GM18511 (cell line): ENCODE results near the gene AUNIP.

Source experiments
- ATAC-seq: cut with Tn5 transposase; IDR thresholded peaks from one replicate; pipeline ENCODE4 v1.9.1; 2021; ENCODE audit warnings: mild to moderate bottlenecking, moderate library complexity; ENCODE audit not compliant: unreplicated experiment

AUNIP gene, protein sequence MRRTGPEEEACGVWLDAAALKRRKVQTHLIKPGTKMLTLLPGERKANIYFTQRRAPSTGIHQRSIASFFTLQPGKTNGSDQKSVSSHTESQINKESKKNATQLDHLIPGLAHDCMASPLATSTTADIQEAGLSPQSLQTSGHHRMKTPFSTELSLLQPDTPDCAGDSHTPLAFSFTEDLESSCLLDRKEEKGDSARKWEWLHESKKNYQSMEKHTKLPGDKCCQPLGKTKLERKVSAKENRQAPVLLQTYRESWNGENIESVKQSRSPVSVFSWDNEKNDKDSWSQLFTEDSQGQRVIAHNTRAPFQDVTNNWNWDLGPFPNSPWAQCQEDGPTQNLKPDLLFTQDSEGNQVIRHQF

DNA sequence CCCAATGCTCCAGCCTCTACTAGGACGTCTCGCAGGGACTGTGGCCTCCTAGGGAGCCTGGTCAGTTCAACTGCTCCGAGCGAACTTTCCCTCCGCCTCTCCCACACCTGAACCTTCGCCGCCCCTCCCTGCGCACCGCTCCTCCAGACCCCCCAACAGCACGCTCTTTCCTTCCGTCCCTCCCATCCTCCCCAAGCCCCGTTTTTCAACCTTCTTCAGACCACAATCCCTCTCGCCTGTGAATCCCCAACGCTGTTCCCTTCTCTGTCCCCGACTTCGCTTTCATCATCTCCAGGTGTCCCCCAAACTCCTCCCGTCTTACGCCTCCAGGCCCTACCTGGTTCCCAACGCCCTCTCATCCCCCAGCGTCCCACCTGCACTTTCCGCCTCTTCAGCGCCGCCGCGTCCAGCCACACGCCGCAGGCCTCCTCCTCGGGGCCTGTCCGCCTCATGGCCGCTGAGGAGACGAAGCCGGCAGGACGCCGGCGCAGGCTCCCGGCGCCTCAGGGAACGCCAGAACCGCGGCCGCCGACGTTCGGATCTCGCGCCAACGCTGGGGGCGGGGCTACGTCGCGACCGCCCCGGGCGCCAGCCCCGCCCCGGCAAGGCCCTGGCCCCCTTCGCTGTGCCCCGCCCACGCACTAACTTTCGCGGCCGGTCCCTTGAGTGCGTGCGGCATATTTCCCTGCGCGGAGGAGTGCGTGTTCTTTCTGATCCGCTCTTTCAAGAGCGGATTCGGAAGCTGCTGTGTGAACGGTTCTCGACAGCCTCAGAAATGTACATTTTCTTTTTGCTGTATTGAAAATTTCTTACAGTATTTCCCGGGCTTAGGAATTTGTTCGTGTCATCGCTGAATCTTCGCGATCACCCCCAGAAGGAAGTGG lies at the start of gene AUNIP:
Gene AUNIP (minus strand): TSS at position 552 of the 884 bp plus-strand sequence. CDS start 100 bp downstream, at position 452.
- ATAC-seq = peak; percentile 87

DNA sequence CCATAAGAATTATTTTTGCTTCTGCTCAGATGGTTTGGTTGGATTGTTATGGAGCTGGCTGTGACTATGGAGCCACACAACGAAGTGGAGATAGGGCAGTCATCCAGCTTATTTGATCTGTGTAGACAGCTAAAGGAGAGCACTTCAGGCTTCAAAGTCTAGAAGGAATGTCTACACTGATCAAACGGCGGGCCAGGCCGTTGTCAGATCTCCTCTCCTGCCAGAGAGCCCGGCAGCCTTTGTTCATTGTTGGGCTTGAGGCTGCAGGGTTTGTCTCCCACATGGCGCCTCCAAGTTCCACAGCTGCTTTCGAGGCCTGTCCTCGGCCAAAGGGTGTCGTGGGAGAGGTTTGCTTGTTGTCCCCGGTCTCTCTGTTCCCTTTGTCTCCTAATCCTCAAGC lies 49.8 kb upstream of the AUNIP start:
- ATAC-seq = no peak

DNA sequence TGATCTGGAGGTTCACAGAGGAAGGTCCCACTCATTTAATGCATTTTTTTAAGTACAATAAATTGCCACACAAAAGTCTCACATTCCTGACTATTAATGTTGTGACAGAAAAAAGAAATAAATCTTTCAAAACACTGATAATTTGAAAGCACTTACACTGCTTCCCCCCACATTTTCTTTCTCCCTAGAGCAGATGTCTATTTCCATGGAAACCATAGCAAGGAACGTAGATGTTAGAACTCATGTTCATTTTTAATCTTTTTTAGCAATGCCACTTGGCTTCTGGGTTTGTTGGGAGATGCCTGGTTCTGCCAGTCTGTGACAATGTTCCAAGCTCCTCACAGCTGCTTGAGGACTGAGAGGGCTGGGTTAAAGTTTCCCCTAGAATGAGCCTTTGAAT lies 48.9 kb upstream of the AUNIP start:
- ATAC-seq = no peak

DNA sequence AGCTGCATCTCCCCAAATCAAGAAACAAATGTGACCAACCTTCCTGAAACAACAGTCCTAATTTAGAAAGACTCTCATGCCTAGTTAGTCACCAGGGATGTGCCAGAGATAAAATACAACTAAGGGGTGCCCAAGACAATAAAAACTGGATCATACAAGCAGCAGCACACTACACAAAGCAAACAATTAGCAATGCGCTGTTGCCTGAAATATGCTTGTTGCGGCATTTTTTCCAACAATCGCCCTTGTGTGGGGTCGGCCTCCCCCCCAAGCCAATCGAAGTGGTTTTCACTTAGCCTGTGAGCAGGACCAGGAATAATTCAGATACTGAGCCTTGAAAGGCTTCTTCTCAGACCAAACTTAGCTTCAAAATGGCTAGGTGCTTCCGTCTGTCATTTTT lies 48.3 kb upstream of the AUNIP start:
- ATAC-seq = no peak

DNA sequence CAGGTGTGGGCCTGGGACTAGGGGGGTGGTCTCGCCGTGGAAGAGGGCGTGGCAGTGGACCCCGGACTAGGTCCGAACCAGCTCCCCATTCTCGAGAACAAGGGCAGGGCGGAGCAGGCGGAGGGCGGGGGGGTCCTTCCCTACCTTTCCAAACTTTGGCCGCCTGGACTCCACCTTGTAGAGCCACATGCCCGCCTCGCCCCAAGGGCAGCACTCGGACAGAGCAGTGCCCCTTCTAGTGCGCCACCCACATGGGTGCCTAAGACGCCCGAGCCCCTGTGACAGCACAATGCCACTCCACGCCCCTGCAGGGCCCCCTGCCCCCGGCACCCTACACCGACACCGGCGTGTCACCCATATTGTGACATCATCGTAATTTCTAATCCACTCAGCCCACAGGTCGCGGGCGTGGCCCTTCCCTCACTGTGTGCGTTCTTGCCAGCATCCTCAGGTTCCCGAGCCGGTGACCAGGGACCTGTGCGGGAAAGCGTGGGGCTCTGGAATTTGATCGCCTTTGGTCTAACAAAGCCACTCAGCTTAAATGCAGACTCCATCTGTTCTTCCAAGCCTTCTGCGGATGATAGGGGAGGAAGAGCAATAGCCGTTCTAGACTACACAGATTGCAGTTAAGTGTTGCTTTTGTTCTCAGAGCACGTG lies 47.5 kb upstream of the AUNIP start:
- ATAC-seq = no peak

DNA sequence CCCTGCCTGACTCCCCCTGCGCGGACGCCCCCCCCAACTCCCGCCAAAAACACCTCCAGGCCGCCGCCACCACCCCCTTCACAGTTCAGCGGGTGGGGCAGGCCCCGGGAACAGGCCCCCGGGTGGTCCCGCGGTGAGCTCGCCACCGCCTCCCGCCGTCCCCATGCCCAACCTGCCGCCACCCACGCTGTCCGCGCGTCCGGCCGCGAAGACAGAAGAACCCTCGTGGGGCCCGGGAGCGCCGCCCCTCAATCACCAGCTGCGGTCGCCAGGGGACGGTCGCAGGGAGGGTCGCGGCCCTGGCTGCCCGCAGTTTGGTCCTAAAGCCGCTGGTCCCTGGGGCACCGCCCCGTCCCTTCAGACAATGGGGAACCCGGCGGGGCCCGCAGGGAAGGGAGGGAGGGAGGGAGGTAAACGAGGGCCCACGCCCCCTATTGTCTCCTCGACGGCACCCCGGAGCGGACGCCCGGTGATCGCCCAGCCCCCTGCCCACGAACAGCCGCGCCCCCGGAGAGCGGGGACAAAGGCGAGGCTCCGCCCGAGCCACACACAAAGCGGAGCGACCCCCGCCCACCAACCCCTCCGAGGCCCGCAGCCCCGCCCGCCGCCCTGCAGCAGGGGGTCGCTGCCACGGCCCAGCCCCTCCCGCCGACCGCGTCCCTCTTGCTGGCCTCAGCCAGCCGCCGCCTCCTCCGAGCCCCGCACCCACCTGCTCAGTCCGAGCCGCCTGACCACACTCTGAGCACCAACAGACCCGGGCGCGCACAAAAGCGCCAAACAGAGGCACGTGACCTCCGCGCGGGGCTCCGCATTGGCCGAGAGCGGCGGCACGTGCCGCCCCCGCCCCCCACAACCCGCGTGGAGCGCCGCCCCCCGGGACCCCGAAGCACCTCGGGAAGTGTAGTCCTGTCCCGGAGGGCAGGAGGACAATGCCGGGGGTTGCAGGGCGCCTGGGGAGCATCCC lies 46.7 kb upstream of the AUNIP start, which contains the start of gene STMN1:
Gene STMN1 (minus strand): TSS at position 740 of the 964 bp plus-strand sequence. CDS start 1,743 bp downstream, outside the sequence.
- peak; percentile 72 for ATAC-seq

DNA sequence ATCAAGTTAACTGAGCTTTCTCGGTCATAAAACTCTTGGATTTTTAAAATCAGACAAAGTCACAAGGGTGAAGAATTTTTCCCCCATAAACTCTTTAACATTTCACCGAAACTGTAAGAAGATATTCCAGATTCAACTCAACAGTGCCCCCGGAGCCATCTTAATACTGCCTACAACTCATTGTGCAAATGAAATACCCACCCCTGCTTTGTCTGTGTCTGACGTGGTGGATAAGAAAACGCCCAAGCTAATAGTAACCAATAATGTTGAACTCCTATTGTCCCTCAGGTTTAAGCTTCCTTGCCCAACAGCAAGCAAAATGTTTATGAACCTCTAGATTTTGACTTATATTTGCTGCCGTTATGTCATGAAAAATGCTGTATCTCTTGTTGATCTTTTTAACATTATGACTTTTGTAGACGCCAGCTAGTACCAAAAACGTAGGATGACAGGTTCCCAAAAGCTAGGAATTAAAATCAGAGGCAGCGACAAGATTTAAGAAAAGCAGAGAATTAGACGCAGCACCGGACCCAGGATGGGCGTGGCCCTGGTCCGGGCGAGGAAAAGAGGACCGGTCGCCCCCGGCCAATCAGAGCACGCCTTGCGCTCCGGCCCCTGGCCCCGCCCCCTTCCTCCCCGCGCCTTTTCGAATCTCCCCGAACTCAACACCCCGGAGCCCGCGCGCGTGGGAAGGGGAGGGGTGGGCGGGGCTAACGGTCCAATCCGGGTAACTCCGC lies 45.9 kb upstream of the AUNIP start:
- ATAC-seq = peak; percentile 82

DNA sequence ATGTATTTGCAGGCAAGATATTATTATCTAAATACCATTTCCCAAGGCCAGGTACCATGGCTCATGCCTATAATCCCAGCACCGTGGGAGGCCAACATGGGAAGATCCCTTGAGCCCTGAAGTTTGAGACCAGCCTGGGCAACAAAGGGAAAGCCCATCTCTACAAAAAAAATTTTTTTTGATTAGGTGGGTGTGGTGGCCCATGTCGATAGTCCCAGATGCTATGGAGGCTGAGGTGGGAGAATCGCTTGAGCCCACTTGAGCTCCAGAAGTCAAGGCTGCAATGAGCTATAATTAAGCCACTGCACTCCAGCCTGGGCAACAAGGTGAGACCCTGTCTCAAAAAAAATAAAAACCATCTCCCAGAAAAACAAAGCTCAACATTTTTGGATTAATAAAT lies 44.7 kb upstream of the AUNIP start:
- ATAC-seq = no peak

DNA sequence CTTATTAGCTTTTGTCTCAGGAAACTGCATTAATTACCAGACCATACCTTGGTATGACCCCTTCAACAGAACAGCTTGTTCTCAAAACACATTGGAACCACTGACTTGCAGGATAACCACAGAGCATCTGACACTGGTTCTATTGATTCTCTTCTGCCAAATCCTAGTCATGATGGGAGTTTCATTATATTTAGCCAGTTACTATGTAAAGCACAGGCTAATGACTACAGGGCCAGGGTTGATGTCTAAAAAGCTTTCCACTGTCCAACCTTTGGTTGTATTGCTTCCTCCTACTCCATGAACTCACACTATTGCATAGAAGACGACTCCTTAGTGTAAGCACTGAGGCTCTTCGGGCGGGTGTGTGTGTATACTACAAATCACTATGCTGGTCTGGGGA lies 43.2 kb upstream of the AUNIP start:
- ATAC-seq = no peak

DNA sequence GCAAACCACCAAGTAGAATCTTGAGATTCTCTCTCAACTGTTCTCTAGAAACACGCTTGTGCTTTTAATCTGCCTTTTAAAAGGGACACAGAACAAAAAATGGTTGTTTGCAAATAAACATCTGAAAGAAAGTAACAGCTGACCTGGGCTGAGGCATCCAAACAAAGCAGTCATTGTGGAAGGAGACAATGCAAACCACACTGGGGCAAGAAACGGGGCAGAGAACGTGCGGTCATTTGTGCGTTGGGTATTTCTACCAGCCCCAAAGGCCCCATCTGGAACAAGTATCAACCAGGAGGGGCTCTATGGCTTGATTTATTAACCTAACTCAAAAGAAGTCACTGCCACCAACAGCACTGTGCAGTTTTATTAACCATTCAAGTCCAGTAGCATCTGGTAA lies 41.0 kb upstream of the AUNIP start:
- ATAC-seq = no peak

DNA sequence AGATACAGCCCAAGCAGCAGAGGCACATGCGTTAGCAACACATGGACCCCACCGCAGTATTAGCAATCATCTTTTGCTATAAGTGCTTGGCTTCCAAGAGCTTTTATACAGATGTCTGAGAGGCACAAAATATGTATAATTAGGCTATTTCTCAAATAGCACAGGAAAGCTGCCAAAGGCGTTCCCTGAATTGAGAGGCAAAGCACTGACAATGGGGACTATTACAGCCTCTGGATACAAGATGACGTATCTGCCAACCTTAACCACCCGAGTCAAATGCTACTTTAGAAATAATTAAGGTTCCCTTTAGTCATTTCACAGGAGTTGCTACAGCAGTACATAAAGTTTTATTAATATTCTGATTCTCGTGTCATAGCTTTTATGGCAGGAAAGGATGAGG lies 40.5 kb upstream of the AUNIP start:
- no peak for ATAC-seq

DNA sequence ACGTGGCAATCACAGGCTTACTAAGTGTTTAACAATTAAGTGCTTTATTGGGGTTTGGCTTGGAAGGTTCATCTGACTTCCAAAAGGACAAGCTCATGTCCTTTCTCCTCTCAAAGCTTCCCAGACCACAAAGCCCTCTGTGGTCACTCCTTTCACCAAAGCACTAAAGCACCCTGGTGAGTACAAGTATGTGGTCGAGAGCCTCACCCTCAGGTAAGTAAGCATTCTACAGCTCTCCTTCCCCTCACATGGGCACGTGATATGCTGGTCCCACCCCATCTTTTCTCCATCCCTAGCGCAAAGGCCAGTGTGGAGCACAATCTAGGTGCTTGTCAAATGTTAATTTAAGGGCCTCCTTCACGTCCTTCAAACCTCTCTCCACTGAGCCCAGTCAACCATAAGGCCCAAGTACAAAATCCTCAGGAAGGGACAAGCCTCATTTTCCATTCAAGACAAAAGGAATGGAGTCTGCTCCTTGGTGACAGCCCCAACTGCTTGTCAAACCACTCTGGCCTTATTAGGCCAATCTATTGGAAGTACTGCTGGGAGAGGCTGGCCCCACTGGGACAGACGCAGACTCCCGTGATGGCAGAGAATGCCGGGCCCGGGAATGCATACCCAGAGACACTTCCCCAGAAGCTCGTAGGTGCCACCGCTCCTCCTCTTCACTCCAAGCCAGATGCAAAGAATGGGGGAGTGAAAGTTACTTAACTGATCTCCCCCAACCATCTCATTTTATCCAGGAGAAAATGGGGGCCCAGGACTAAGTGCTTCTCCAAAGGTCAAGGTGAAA lies 39.2 kb upstream of the AUNIP start:
- no peak for ATAC-seq

DNA sequence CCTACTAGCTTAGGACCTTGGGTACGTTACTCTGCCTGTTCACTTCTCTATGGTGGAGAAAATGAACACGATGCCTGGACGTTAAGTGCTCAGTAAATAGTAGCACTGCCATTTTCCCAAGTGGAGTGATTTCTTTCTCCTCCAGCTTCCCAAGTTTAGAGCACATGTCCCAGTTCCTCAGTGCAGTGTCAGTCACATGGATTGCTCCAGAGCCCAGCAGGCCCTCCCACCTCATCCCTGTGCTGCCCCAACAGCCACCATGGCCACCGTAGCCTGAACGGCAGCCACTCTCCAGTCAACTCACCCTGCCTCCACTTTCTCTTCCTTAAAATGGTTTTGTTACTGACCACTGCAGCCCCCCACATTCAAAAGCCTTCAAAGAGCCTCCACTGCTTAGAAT lies 38.5 kb upstream of the AUNIP start:
- no peak for ATAC-seq

DNA sequence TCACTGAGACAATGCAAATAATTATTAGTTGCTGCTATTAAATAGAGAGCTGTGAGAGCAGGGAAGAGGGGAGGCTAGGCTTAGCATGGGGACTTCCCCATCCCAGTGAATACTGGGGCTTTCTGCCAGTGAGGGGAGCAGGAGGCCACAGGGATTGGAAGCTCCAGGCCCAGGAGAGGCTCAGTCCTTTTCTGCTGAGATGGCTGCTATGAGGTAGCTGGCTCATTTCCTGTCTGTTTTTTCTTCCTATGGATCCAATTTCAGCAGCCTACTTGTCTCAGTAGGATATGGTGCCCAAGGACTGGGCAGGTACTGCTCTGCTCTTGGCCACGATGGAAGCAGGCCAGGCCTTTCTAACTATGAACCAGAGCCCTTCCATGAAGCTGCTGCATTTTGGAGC lies 37.0 kb upstream of the AUNIP start:
- no peak for ATAC-seq

DNA sequence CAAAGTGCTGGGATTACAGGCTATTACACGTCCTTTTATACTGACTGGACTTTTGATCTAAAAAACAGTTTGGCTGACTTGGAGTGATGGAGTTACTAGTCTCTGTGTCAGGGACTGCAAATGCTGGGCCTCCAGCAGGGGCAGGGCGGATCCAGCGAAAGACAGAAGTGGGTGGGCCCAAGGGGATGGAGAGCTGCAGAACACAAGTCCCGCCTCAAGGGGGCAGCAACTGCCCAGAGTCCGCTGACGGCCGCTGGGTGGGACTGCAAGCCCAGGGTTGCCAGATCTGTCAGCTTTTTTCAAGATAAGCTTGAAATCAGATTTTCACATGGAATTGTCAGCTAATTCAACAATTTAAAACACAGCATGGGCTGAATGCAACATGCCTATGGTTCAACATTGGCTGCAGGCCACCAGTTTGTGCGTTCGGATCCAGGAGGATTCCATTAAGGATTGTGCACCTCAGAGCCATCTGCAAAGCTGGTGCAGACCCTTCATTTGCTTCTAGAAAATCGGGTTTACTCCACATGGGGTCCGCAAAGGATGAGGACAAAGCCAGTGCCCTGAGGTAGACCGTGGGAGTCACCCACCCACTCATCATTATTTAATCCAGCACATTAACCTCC lies 36.2 kb upstream of the AUNIP start:
- peak; percentile 83 for ATAC-seq

DNA sequence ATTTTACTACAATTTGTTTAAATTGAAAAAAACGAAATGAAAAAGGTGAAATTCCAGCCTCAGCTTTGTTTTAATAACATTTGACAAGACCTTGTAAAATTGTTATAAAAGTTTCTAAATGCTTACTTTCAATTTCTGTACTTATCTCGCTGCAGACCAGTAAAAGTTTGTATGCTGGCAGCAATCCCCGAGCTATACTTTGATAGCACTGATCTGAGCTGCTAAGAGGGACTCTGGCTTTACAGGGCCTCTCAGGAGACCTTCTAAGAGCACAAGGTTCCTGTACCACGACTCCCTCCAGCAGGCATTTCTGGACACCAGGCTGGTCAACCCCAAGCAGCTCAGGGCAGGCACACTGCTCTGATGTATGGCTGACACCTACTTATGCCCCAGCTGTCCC lies 33.9 kb upstream of the AUNIP start:
- no peak for ATAC-seq

DNA sequence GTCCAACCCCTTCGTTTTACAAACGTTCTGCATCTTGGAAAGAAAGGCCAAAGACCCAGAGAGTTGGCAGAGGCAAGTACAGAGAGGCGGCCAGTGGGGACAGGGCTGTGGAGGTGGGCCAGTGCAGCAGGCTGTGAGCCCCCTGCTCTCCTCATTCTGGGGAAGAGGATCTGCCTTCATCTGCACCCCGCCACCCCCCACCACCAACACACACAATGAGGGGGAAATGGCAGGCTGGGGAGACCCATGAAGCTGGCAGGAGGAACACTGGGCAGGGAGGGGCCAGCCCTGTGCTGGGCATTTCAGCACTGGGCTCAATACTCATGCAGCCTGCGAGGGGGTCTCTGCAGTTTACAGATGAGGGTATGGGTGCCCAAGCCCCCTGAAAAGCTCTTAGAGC lies 32.3 kb upstream of the AUNIP start:
- ATAC-seq = no peak

DNA sequence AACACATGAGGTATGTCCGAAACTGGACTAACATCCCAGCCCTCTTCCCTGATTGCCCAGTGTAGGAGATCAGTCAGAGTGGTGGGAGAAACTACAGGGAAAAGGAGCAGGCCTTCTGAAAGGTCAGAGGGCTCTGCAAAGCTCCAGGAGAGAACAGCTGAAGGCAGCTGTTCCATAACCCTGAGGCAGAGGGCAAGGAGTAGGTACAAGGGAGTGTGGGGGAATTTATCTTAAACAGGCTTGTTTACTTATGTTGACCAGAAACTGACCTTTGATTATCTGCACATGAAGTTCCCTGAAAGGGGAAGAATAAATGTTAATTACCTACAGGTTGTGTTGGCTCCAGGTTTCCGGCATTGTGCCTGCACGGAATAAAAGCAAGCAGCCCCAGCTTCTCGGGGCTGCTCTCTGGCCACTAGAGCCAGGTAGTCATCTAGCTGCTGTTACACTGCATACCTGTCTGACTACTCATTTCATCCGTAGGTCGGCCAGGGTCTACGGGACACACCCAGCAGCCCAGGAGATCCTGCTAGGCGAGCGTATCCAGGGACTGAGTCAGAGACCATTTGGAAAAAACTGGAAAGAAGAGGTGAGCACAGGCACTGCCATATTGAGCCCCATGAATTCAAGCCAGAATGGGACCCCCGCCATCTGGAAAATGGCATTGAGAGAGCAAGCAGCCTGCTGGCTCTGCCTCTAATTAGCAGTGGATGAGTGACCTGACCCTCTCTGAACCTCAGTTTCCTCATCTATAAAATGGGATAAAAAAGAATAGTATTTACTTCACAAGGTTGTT lies 31.2 kb upstream of the AUNIP start:
- ATAC-seq = no peak
